Skeletal muscle satellite cell (primary cell): Measurements from ENCODE around the gene URAD.
"Not testable (repeated sequence)": the region's sequence is repeated elsewhere in the genome, so short reads cannot be mapped to it uniquely, and the experiment has no call there.

ENCODE experiments used
- H3K27me3 ChIP-seq: 2 replicates; pipeline ENCODE4 v1.7.0; 2013; ENCODE audit warnings: low read length; ENCODE audit not compliant: control insufficient read depth, insufficient read depth
- H3K36me3 ChIP-seq: 2 replicates; pipeline ENCODE4 v1.7.0; 2013; ENCODE audit warnings: mild to moderate bottlenecking, control low read depth, low read length; ENCODE audit not compliant: insufficient read depth
- H3K4me1 ChIP-seq: 2 replicates; pipeline ENCODE4 v1.7.0; 2013; ENCODE audit warnings: low read length; ENCODE audit not compliant: control insufficient read depth, insufficient read depth
- H3K4me2 ChIP-seq: 2 replicates; pipeline ENCODE4 v1.7.0; 2013; ENCODE audit warnings: mild to moderate bottlenecking, low read length
- H3K4me3 ChIP-seq: 2 replicates; pipeline ENCODE4 v1.7.0; 2013; ENCODE audit warnings: low read length
- H3K9ac ChIP-seq: 2 replicates; pipeline ENCODE4 v1.7.0; 2013; ENCODE audit warnings: mild to moderate bottlenecking, low read depth, low read length, moderate library complexity
- H3K9me3 ChIP-seq: replicated peaks from 2 replicates; pipeline ENCODE4 v1.7.0; 2013; ENCODE audit warnings: mild to moderate bottlenecking, control low read depth, low read length

URAD gene

GRCh38 chr13:28022848-28023518 lies 34.5 kb upstream of the URAD start:
- peaks cover 13% of the 10 kb centered on the region for H3K27me3 ChIP-seq
- H3K4me1 ChIP-seq: peaks cover 9% of the 10 kb centered on the region
- H3K9me3 ChIP-seq: no peaks in the 10 kb centered on the region
- H3K4me3 ChIP-seq: no peak overlapping the region
- H3K9ac ChIP-seq: no peak overlapping the region
- no peaks in the 10 kb centered on the region for H3K36me3 ChIP-seq
- peak overlapping the region; percentile 24 for H3K4me2 ChIP-seq

- Histone ChIP-seq H3K9ac (no peak overlapping the region), H3K4me2 (no peak overlapping the region), H3K9me3 (no peaks in the 10 kb centered on the region), H3K27me3 (peaks cover 3% of the 10 kb centered on the region), H3K4me3 (no peak overlapping the region), H3K36me3 (no peaks in the 10 kb centered on the region), H3K4me1 (no peaks in the 10 kb centered on the region)
Measured at GRCh38 chr13:28014301-28014700, 25.8 kb upstream of the URAD start.

DNA sequence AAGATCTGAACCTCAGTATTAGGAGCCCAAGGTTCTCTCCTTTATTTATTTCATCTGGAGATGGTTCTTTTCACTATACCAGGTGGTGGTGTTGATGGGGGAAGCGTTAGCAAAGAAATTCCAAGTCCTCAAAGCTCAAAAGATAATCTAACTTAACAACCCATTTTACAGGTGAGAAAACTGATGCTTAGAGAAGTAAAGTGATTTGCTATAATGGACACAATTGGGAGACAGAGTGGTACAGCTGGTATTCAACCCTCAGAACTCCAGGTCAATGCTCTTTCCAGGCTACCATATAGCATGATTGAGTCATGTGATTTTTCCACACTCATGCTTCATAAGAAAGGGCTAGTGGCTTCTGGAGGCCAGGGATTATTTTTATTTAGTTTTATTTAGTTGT lies 25.0 kb upstream of the URAD start:
- Histone ChIP-seq H3K4me2 (no peak overlapping the region), H3K4me1 (no peaks in the 10 kb centered on the region), H3K9me3 (no peaks in the 10 kb centered on the region), H3K36me3 (no peaks in the 10 kb centered on the region), H3K9ac (no peak overlapping the region), H3K27me3 (peaks cover 3% of the 10 kb centered on the region), H3K4me3 (no peak overlapping the region)

DNA sequence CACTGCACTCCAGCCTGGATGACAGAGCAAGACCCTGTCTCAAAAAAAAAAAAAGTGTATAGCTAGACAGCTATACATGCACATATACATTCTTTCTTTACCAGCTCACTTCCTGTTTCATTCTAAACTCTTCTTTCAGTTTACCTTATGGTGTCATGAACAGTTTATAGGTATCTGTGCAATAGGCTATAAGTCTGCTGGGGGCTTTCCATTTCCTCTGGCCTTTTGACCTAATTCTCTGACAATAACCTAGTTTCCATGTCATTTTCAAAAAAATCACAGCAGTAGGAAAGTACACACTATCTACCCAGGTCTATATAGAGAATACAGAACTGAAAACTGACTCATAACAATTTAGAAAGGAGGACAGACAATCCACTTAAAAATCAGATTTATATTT lies 24.4 kb upstream of the URAD start:
- H3K36me3 ChIP-seq: no peaks in the 10 kb centered on the region

DNA sequence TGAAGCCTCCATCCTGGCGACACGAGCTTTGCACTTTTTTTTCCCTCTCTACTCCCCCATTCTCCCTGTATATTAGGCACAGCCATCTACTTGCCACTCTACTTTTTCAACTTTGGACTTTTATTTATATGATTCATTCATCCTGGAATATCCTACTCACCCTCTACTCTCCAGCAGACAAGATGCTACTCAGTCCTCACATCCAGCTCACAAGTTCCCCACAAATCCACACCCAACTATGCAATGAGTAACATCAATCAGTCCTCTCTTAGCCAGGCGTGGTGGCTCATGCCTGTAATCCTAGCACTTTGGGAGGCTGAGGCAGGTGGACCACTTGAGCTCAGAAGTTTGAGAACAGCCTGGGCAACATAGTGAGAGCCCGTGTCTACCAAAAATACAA lies 23.9 kb upstream of the URAD start:
- peaks cover 3% of the 10 kb centered on the region for H3K27me3 ChIP-seq
- H3K4me3 ChIP-seq: no peak overlapping the region
- no peaks in the 10 kb centered on the region for H3K4me1 ChIP-seq
- H3K36me3 ChIP-seq: no peaks in the 10 kb centered on the region
- no peak overlapping the region for H3K9ac ChIP-seq
- no peaks in the 10 kb centered on the region for H3K9me3 ChIP-seq
- H3K4me2 ChIP-seq: no peak overlapping the region

More for the DNA sequence above, 24.4 kb upstream of the URAD start:
- Histone ChIP-seq H3K9ac (no peak overlapping the region), H3K4me2 (no peak overlapping the region), H3K27me3 (peaks cover 3% of the 10 kb centered on the region), H3K9me3 (no peaks in the 10 kb centered on the region), H3K4me1 (no peaks in the 10 kb centered on the region), H3K4me3 (no peak overlapping the region)

- Histone ChIP-seq H3K36me3 (no peaks in the 10 kb centered on the region), H3K4me3 (no peak overlapping the region), H3K4me1 (no peaks in the 10 kb centered on the region), H3K4me2 (no peak overlapping the region), H3K9ac (no peak overlapping the region), H3K27me3 (peaks cover 8% of the 10 kb centered on the region), H3K9me3 (no peaks in the 10 kb centered on the region)
Measured at GRCh38 chr13:28010046-28010445, 21.6 kb upstream of the URAD start.

- H3K4me1 ChIP-seq, H3K36me3 ChIP-seq, H3K27me3 ChIP-seq, H3K4me3 ChIP-seq, H3K4me2 ChIP-seq, H3K9ac ChIP-seq, H3K9me3 ChIP-seq: not testable (repeated sequence)
Measured at GRCh38 chr13:28005016-28005415, 16.5 kb upstream of the URAD start.

DNA sequence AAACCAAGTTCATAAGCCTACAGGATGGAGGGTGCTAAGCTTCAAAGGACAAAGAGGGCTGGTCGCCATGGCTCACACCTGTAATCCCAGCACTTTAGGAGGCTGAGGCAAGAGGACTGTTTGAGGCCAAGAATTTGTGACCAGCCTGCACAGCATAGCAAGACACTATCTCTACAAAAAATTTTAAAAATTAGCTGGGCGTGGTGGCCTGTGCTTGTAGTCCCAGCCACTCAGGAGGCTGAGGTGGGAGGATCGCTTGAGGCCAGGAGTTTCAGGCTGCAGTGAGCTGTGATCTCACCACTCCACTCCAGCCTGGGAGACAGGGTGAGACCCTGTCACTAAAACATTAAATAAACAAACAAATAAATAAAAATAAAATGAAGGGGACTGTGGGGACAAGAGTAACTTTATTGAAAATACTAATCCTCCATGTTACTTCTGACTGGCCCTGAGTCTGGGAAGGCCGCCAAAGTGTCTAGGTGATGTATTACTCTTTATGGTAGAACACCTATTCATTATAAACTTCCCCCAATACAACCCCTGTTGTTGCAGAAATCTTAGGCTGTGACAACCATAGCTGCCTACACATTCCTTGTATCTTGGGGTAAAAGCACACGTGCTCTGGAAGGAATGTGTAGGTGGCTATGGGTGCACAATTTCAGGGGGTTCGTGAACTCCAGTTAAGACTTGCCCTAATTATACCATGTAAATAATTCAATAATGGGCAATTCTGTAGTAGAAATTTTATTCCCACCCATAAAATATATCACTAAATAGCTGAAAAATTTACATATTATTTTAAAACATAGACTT lies 14.6 kb upstream of the URAD start:
- Histone ChIP-seq H3K36me3 (no peaks in the 10 kb centered on the region), H3K27me3 (peaks cover 10% of the 10 kb centered on the region), H3K4me3 (no peak overlapping the region)

DNA sequence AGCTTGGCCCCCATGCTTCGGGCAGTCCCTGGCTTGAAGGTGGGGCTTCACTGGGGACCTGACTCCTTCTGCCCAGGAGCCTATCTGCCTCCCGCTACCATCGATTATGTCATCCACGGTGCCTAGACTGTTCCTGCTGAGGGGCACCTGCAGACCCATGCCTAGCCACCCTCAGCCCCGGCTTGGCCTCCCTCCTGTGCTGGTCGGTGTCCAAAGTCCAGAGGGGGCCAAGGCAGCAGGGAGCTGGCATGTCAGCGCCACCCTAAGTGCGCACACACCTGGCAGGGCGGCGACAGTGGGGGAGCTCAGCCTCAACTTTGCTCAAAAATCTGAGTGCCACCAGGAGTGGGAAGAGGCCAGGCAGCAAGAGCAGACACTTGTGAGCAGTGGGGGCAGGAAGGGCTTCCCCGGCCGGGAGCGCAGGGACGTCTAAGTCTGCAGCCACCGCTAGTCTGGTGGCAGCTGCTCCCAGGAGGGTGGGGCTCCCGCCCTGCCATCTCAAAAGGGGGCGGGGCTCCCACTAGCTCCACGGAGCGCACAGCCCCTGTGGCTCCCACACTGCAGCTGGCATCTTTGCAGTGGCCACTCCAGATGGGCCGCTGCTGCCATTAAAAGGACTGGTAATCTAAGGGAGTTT lies 13.5 kb upstream of the URAD start:
- H3K4me2 ChIP-seq: no peak overlapping the region
- no peaks in the 10 kb centered on the region for H3K36me3 ChIP-seq
- no peaks in the 10 kb centered on the region for H3K4me1 ChIP-seq
- no peak overlapping the region for H3K4me3 ChIP-seq
- peaks cover 10% of the 10 kb centered on the region for H3K27me3 ChIP-seq
- no peak overlapping the region for H3K9ac ChIP-seq
- no peaks in the 10 kb centered on the region for H3K9me3 ChIP-seq

More for the DNA sequence above, 14.6 kb upstream of the URAD start:
- Histone ChIP-seq H3K9ac (no peak overlapping the region), H3K4me2 (no peak overlapping the region), H3K4me1 (no peaks in the 10 kb centered on the region), H3K9me3 (no peaks in the 10 kb centered on the region)

- no peaks in the 10 kb centered on the region for H3K36me3 ChIP-seq
- H3K4me3 ChIP-seq: no peak overlapping the region
- H3K4me2 ChIP-seq: no peak overlapping the region
- peaks cover 6% of the 10 kb centered on the region for H3K27me3 ChIP-seq
- H3K9ac ChIP-seq: no peak overlapping the region
- no peaks in the 10 kb centered on the region for H3K9me3 ChIP-seq
- H3K4me1 ChIP-seq: no peaks in the 10 kb centered on the region
Measured at GRCh38 chr13:28001049-28001448, 12.6 kb upstream of the URAD start.

GRCh38 chr13:28000567-28000966 lies 12.1 kb upstream of the URAD start:
- no peak overlapping the region for H3K9ac ChIP-seq
- no peak overlapping the region for H3K4me2 ChIP-seq
- peaks cover 6% of the 10 kb centered on the region for H3K27me3 ChIP-seq
- H3K36me3 ChIP-seq: no peaks in the 10 kb centered on the region
- no peaks in the 10 kb centered on the region for H3K9me3 ChIP-seq
- H3K4me1 ChIP-seq: no peaks in the 10 kb centered on the region
- H3K4me3 ChIP-seq: no peak overlapping the region
